AG04450 (cell line): ENCODE measurements around the gene EPSTI1. TPM values are rescaled to one million over a fixed set of nuclear protein-coding genes. Genes with fewer than 3 reads are reported as not detected.

Source experiments
- CTCF ChIA-PET: fragments of 300-600, 350-600 bp; formaldehyde crosslinking; extraction: SDS; loops from one replicate; lab custom pipeline; 2022; ENCODE audit warnings: antibody characterized with exemption, inconsistent platforms; lab: Charles Lee
- POLR2A ChIA-PET: fragments of 350-600 bp; formaldehyde crosslinking; extraction: SDS; loops from one replicate; lab custom pipeline; 2021; ENCODE audit warnings: antibody characterized with exemption, inconsistent platforms; lab: Yijun Ruan, JAX
- DNase-seq: peaks from one replicate; pipeline ENCODE4 v3.0.0-alpha.2; 2011; ENCODE audit warnings: low read depth, low spot score
- H3K27ac ChIP-seq: one replicate; pipeline ENCODE4 v1.5.1; 2012; ENCODE audit warnings: low read depth, low read length, control low read depth
- H3K27me3 ChIP-seq: one replicate; pipeline ENCODE4 v1.6.0; 2012; ENCODE audit warnings: low read length; ENCODE audit not compliant: control insufficient read depth, insufficient read depth
- H3K4me3 ChIP-seq: 2 replicates; pipeline ENCODE4 v1.5.1; 2011; ENCODE audit warnings: mild to moderate bottlenecking, low read depth, low read length, control low read depth
- H3K9me3 ChIP-seq: 2 replicates; pipeline ENCODE4 v1.5.1; 2012; ENCODE audit warnings: low read length; ENCODE audit not compliant: control insufficient read depth, insufficient read depth
- polyA plus RNA-seq: library from polyadenylated mRNA; depleted of rRNA; stranded (reverse); fragments of >200 nt; gene quantifications from 2 replicates; pipeline ENCODE4 v1.2.3, GENCODE V29; 2011
- TF ChIP-seq, protein P1 (sequence below): IDR thresholded peaks from 2 replicates; pipeline ENCODE4 v1.5.1; 2011; ENCODE audit warnings: low read depth, low read length, control low read depth, inconsistent platforms

The EPSTI1 gene
- polyA plus RNA-seq, 1 experiment = 6.0 TPM

DNA sequence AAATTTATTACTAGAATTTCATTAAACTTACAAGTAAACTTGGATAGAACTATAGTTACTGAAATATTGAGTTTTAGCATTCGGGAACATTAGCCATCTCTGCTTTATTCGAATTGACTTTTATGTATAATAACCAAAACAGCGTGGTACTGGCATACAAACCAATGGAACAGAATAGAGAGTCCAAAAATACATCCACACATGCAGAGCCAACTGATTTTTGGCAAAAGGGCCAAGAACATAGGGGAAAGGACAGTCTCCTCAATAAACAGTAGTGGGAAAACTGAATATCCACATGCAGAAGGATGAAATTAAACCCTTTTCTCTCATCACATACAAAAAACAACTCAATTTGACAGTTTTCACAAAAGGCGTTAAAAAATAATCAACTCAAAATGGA lies 84.3 kb downstream of the EPSTI1 start:
- H3K27me3 ChIP-seq = no peaks in the 10 kb centered on the region
- POLR2A ChIA-PET = no interaction called here
- no peaks in the 10 kb centered on the region for H3K9me3 ChIP-seq
- CTCF ChIA-PET = no interaction called here
- TF ChIP-seq, protein P1, sequence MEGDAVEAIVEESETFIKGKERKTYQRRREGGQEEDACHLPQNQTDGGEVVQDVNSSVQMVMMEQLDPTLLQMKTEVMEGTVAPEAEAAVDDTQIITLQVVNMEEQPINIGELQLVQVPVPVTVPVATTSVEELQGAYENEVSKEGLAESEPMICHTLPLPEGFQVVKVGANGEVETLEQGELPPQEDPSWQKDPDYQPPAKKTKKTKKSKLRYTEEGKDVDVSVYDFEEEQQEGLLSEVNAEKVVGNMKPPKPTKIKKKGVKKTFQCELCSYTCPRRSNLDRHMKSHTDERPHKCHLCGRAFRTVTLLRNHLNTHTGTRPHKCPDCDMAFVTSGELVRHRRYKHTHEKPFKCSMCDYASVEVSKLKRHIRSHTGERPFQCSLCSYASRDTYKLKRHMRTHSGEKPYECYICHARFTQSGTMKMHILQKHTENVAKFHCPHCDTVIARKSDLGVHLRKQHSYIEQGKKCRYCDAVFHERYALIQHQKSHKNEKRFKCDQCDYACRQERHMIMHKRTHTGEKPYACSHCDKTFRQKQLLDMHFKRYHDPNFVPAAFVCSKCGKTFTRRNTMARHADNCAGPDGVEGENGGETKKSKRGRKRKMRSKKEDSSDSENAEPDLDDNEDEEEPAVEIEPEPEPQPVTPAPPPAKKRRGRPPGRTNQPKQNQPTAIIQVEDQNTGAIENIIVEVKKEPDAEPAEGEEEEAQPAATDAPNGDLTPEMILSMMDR = no peak
- no peak overlapping the region for H3K4me3 ChIP-seq
- no peak for DNase-seq
- H3K27ac ChIP-seq = no peak overlapping the region

DNA sequence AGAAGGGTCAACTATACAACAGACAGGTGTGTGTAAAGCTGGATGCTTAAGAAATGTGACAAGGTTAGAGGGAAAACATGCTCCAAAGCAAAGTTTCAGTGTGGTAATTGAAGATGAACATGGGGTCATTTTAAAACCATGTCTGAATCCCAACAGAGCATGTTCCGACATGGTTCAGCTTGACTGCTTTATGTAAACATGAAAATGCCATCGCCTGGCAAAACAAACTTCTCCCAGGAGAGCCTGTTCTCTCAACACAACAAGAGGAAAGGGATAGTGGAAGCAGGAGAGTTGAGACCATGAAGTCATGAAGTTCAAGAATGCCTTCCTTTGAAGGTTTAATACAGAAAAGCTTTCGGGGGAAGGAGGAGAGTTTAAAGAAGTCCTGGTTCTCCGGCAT lies 85.8 kb downstream of the EPSTI1 start:
- POLR2A ChIA-PET = interaction anchor here (0.6 kb wide), 1 partner anchor 468 kb away, joined by 7 read pairs; no protein-coding TSS in a partner anchor
- Histone ChIP-seq H3K27me3 (no peaks in the 10 kb centered on the region), H3K9me3 (no peaks in the 10 kb centered on the region), H3K4me3 (no peak overlapping the region), H3K27ac (no peak overlapping the region)
- CTCF ChIA-PET = interaction anchor here (0.6 to 1.2 kb wide), 4 partner anchors 8 to 1825 kb away, joined by 3 to 4 read pairs (median 3); no protein-coding TSS in a partner anchor
- DNase-seq = no peak
- TF ChIP-seq, protein P1 = no peak

DNA sequence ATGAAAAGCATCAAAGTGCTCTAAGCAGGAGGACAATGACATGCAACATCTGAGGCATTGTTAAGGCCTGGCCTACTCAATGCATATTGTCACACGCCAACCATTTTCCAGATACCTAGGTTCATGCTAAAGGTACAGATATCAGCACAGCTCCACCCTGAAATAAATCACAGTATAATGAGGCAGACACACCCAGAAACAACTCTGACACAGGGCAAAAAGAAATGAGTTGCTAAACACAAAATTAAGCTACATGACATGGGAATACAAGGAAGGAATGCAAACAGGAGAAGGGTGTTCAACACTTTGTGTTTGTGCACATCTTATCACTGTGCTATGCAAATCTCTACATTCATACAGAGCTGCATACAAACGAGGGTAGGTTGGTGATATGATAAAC lies 86.5 kb downstream of the EPSTI1 start:
- Histone ChIP-seq H3K27ac (no peak overlapping the region), H3K4me3 (no peak overlapping the region), H3K27me3 (no peaks in the 10 kb centered on the region), H3K9me3 (no peaks in the 10 kb centered on the region)
- ChIA-PET POLR2A (interaction anchor here (0.6 kb wide), 1 partner anchor 469 kb away, joined by 7 read pairs; no protein-coding TSS in a partner anchor), CTCF (interaction anchor here (1.0 to 1.2 kb wide), 2 partner anchors 10 to 13 kb away, joined by 3 read pairs; no protein-coding TSS in a partner anchor)
- DNase-seq = no peak
- TF ChIP-seq, protein P1 = no peak

DNA sequence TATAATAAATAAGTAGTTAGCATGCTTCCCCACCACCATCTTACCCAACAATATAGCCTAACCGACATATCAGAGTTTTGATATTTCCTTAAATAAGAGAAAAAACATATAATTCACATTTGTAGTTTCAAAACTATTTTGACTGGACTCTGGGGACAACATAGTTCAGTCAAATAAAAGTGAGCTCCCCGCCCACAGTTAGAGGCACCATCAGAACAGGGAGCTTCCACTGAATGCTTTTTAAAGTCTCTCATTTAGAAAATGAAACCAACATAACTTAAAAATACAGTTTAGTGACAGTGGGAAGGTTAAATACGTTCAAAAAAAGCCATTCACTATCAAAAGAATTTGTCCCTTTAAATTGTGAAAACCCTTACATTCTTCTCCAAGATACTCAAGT lies 92.8 kb downstream of the EPSTI1 start:
- Histone ChIP-seq H3K27ac (no peak overlapping the region), H3K9me3 (no peaks in the 10 kb centered on the region), H3K4me3 (no peak overlapping the region), H3K27me3 (no peaks in the 10 kb centered on the region)
- TF ChIP-seq, protein P1 = no peak
- DNase-seq = no peak
- CTCF ChIA-PET = no interaction called here
- POLR2A ChIA-PET = no interaction called here

DNA sequence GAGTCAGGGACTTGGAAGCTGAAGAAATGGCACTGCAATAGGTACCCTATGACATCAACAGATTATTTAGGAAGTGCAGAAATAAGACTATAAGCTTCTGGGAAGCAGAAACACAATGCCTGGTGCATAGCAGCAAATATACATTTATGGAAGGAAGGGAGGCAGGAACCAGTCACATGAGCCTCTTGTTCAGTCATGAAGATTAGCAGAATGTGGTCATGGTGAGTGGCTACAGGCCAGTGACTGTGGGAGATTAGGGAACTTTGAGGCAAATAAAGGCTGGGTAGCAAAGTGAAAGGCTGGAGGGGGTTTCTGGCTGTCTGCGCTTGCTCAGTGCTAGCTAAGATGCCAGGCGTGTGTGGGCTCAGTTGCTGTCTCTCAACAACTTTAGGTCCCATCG lies 96.3 kb downstream of the EPSTI1 start:
- ChIA-PET CTCF (interaction anchor here (0.7 to 1.0 kb wide), 2 partner anchors 20 to 909 kb away, joined by 3 read pairs; no protein-coding TSS in a partner anchor), POLR2A (no interaction called here)
- H3K4me3 ChIP-seq = no peak overlapping the region
- no peaks in the 10 kb centered on the region for H3K9me3 ChIP-seq
- no peak overlapping the region for H3K27ac ChIP-seq
- DNase-seq = no peak
- no peaks in the 10 kb centered on the region for H3K27me3 ChIP-seq
- TF ChIP-seq, protein P1 = no peak
